ENCODE data around the gene ENO2.
"Not testable (repeated sequence)": the region's sequence is repeated elsewhere in the genome, so short reads cannot be mapped to it uniquely, and the experiment has no call there.

ENO2 gene

GRCh38 chr12:6886206-6886999, 28.0 kb upstream of the ENO2 start:
- not testable (repeated sequence) for DNase-seq (ENCODE audit: low read depth)

GRCh38 chr12:6887460-6887859, 26.9 kb upstream of the ENO2 start:
- DNase-seq (ENCODE audit: low read depth) = no peak

- no peak for DNase-seq (ENCODE audit: low read depth)
Measured at GRCh38 chr12:6888360-6888759, 26.0 kb upstream of the ENO2 start.

GRCh38 chr12:6888794-6889193, 25.6 kb upstream of the ENO2 start:
- DNase-seq (ENCODE audit: low read depth) = not testable (repeated sequence)

- DNase-seq (ENCODE audit: low read depth) = not testable (repeated sequence)
Measured at GRCh38 chr12:6889775-6890573, 24.4 kb upstream of the ENO2 start.

GRCh38 chr12:6890789-6891645, 23.4 kb upstream of the ENO2 start:
- peak; percentile 87 for DNase-seq (ENCODE audit: low read depth)

- no peak for DNase-seq (ENCODE audit: low read depth)
Measured at GRCh38 chr12:6891646-6892001, 22.8 kb upstream of the ENO2 start.

GRCh38 chr12:6892683-6893082, 21.7 kb upstream of the ENO2 start:
- DNase-seq (ENCODE audit: low read depth) = not testable (repeated sequence)

- DNase-seq (ENCODE audit: low read depth) = no peak
Measured at GRCh38 chr12:6894321-6894720, 20.1 kb upstream of the ENO2 start.

GRCh38 chr12:6896846-6897435, 17.4 kb upstream of the ENO2 start:
- no peak for DNase-seq (ENCODE audit: low read depth)

GRCh38 chr12:6899427-6899826, 15.0 kb upstream of the ENO2 start:
- DNase-seq (ENCODE audit: low read depth) = peak; percentile 33

- peak; percentile 19 for DNase-seq (ENCODE audit: low read depth)
Measured at GRCh38 chr12:6899837-6900519, 14.4 kb upstream of the ENO2 start.

GRCh38 chr12:6902448-6902847, 11.9 kb upstream of the ENO2 start:
- no peak for DNase-seq (ENCODE audit: low read depth)

GRCh38 chr12:6903722-6904121, 10.7 kb upstream of the ENO2 start:
- DNase-seq (ENCODE audit: low read depth) = no peak

- DNase-seq (ENCODE audit: low read depth) = peak; percentile 90
Measured at GRCh38 chr12:6904280-6905276, 9.8 kb upstream of the ENO2 start, which contains the start of gene LRRC23. LRRC23 (plus strand) TSS chr12:6904822; CDS start chr12:6905634, 812 bp downstream.

GRCh38 chr12:6905414-6906040, 8.9 kb upstream of the ENO2 start:
- DNase-seq (ENCODE audit: low read depth) = no peak

GRCh38 chr12:6908141-6908540, 6.2 kb upstream of the ENO2 start:
- not testable (repeated sequence) for DNase-seq (ENCODE audit: low read depth)

- no peak for DNase-seq (ENCODE audit: low read depth)
Measured at GRCh38 chr12:6909421-6910145, 4.8 kb upstream of the ENO2 start.

All from amniotic epithelial cell (primary cell).